K562 (cell line): Measurements from ENCODE around the gene ST6GALNAC1. TPM values are rescaled to one million over a fixed set of nuclear protein-coding genes. Genes with fewer than 3 reads are reported as not detected.
A peak's percentile ranks its signal among the peaks of the same experiment; 100 is the strongest.

Source experiments
- EHMT2 ChIP-seq: fragments of 450-650 bp; IDR thresholded peaks from 2 replicates; pipeline ENCODE4 v1.6.1; 2018; ENCODE audit warnings: antibody characterized with exemption
- EP400 ChIP-seq: fragments of 450-650 bp; IDR thresholded peaks from 2 replicates; pipeline ENCODE4 v1.6.1; 2017; ENCODE audit warnings: antibody characterized with exemption, mild to moderate bottlenecking, moderate library complexity
- HDAC8 ChIP-seq: fragments of 450-650 bp; IDR thresholded peaks from 2 replicates; pipeline ENCODE4 v1.6.1; 2016; ENCODE audit warnings: mild to moderate bottlenecking, missing genetic modification characterization, moderate library complexity, missing compliant biosample characterization
- HLTF ChIP-seq: fragments of 450-650 bp; IDR thresholded peaks from 2 replicates; pipeline ENCODE4 v1.6.1; 2016
- NBN ChIP-seq: fragments of 450-650 bp; IDR thresholded peaks from 2 replicates; pipeline ENCODE4 v1.6.1; 2016; ENCODE audit warnings: low read depth, mild to moderate bottlenecking
- TRIM24 ChIP-seq, 2 experiments: fragments of 450-650 bp; IDR thresholded peaks; 2 replicates each; pipeline ENCODE4 v1.6.1; 2016
- TRIM28 ChIP-seq: fragments of 450-650 bp; IDR thresholded peaks from 2 replicates; pipeline ENCODE4 v1.6.1; 2017
- ZNF184 ChIP-seq: sonication (generic); formaldehyde crosslinking; IDR thresholded peaks from 2 replicates; pipeline ENCODE4 v1.5.0; 2020; ENCODE audit warnings: missing genetic modification reagents
- polyA plus RNA-seq, 8 experiments: library from polyadenylated mRNA; depleted of rRNA in 4 of 8; stranded (reverse) in 5 of 8; unstranded in 3 of 8; fragments of >200 nt; fragmentation: Nextera tagmentation in 2 of 8; fragmentation: Illumina TruSeq in 1 of 8; extraction: Ambion mirVana in 2 of 8; extraction: Trizol in 1 of 8; gene quantifications; 2 replicates each; pipeline versions ENCODE4 v1.2.1 to v1.2.3, GENCODE V29; 2011 to 2014; ENCODE audit warnings: inconsistent platforms in 1 of 8, missing spikeins in 1 of 8
- total RNA-seq, 7 experiments: library from RNA; depleted of rRNA in 6 of 7; stranded (reverse); fragments of >200 nt in 6 of 7; fragmentation: Illumina TruSeq in 2 of 7; extraction: Trizol in 2 of 7; gene quantifications; 2 replicates each; pipeline versions ENCODE4 v1.2.1 to v1.2.3, GENCODE V29; 2011 to 2021; ENCODE audit warnings: low replicate concordance in 1 of 7
- TF ChIP-seq, protein P1 (sequence below): fragments of 250-450 bp; sonication (Bioruptor Pico); IDR thresholded peaks from 2 replicates; pipeline ENCODE4 v1.5.1; 2021; ENCODE audit warnings: mild to moderate bottlenecking
- TF ChIP-seq, protein P2 (sequence below), 2 experiments: fragments of 450-650 bp; conservative IDR thresholded peaks; 2 replicates each; pipeline ENCODE4 v1.6.1; 2017; ENCODE audit warnings: mild to moderate bottlenecking in 2 of 2, moderate library complexity in 2 of 2
- TF ChIP-seq, protein P3 (sequence below): fragments of 450-650 bp; IDR thresholded peaks from 2 replicates; pipeline ENCODE4 v1.6.1; 2018; ENCODE audit warnings: mild to moderate bottlenecking, low read depth; ENCODE audit not compliant: partially characterized antibody
- TF ChIP-seq, protein P4 (sequence below): sonication (generic); formaldehyde crosslinking; IDR thresholded peaks from 2 replicates; pipeline ENCODE4 v1.8.0; 2022; ENCODE audit warnings: mild to moderate bottlenecking, low read depth, missing genetic modification reagents

ST6GALNAC1 gene
- total and polyA plus RNA-seq, 9 of the 15 experiments (the other 6 are each of a cell fraction or from before 2014, with no cell fraction given), result 20.6 to 68.4 (median 50.5) TPM

DNA sequence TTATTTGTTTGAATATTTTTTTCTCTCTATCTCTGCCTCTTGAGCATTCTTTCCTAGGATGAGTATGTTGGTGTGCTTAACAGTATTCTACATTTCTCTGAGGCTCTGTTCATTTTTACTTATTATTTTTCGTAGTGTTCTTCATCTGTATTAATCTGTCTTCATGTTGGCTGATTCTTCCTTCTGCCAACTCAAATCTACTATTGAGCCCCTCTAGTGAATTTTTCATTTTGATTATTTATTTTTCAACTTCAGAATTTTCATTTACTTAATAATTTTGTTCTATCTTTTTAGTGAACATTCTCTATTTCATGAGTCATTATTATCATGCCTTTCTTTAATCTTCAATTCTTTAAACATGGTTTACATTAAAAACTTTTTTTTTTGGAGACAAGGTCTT lies 3.2 kb upstream of the ST6GALNAC1 start (continued):
- TF ChIP-seq ZNF184 (CRISPR knock-in tag) (no peak), HDAC8 (tag) (no peak), NBN (0 out of 2 replicates have a peak, but pooled peaks have one; percentile 58), TRIM24 (IDR thresholded peaks at IDR 0.05) (peak; percentile 54 to 84), TRIM28 (peak; percentile 94; the same call in 1 of the 2 replicates), EP400 (0 out of 2 replicates have a peak, but pooled peaks have one; percentile 28), HLTF (peak; percentile 57; the same call in 1 of the 2 replicates), EHMT2 (peak; percentile 54; the same call in 1 of the 2 replicates)
- TF ChIP-seq, protein P1, sequence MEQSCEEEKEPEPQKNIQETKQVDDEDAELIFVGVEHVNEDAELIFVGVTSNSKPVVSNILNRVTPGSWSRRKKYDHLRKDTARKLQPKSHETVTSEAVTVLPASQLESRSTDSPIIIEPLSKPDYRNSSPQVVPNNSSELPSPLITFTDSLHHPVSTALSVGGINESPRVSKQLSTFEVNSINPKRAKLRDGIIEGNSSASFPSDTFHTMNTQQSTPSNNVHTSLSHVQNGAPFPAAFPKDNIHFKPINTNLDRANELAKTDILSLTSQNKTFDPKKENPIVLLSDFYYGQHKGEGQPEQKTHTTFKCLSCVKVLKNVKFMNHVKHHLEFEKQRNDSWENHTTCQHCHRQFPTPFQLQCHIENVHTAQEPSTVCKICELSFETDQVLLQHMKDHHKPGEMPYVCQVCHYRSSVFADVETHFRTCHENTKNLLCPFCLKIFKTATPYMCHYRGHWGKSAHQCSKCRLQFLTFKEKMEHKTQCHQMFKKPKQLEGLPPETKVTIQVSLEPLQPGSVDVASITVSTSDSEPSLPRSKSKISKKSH (CRISPR knock-in tag), result peak; percentile 72
- TF ChIP-seq, protein P2, sequence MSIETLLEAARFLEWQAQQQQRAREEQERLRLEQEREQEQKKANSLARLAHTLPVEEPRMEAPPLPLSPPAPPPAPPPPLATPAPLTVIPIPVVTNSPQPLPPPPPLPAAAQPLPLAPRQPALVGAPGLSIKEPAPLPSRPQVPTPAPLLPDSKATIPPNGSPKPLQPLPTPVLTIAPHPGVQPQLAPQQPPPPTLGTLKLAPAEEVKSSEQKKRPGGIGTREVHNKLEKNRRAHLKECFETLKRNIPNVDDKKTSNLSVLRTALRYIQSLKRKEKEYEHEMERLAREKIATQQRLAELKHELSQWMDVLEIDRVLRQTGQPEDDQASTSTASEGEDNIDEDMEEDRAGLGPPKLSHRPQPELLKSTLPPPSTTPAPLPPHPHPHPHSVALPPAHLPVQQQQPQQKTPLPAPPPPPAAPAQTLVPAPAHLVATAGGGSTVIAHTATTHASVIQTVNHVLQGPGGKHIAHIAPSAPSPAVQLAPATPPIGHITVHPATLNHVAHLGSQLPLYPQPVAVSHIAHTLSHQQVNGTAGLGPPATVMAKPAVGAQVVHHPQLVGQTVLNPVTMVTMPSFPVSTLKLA (conservative IDR thresholded peaks at IDR 0.05), result 0 out of 4 replicates have a peak, but pooled peaks of 1 of the 2 experiments have one; percentile 15
- TF ChIP-seq, protein P3, sequence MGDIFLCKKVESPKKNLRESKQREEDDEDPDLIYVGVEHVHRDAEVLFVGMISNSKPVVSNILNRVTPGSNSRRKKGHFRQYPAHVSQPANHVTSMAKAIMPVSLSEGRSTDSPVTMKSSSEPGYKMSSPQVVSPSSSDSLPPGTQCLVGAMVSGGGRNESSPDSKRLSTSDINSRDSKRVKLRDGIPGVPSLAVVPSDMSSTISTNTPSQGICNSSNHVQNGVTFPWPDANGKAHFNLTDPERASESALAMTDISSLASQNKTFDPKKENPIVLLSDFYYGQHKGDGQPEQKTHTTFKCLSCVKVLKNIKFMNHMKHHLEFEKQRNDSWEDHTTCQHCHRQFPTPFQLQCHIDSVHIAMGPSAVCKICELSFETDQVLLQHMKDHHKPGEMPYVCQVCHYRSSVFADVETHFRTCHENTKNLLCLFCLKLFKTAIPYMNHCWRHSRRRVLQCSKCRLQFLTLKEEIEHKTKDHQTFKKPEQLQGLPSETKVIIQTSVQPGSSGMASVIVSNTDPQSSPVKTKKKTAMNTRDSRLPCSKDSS, result peak; percentile 90
- TF ChIP-seq, protein P4, sequence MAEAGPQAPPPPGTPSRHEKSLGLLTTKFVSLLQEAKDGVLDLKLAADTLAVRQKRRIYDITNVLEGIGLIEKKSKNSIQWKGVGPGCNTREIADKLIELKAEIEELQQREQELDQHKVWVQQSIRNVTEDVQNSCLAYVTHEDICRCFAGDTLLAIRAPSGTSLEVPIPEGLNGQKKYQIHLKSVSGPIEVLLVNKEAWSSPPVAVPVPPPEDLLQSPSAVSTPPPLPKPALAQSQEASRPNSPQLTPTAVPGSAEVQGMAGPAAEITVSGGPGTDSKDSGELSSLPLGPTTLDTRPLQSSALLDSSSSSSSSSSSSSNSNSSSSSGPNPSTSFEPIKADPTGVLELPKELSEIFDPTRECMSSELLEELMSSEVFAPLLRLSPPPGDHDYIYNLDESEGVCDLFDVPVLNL, result no peak
- TF ChIP-seq, all 486 proteins: peak for 13
